Stimulated activated CD4-positive, alpha-beta T cell treated with anti-CD3 and anti-CD28 coated beads, Interleukin-2, amount 100 ng/mL, for 48 hours (primary cell): ENCODE data around the gene TENM4.

ENCODE experiments used
- DNase-seq, 2 donors: peaks; one replicate each; pipeline ENCODE4 v3.0.0-alpha.2; 2020

TENM4 gene

DNA sequence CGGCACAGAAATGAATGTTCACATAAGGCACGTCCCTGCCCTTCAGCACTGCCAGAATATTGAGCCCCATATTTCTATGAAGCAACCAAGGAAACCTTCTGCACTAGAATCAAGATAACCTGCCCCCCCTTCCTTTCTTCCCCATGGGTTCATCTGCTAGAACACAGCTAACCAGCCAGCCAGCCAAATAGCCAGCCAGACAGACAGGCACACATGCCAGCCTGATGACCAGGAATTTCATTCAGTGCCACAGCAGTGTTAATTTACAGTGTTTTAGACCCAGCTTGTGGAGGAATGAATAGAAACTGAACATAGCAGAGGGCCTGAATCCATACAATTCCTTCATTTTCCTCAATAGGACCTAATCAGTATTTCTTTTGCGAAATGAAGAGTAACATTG lies 57.0 kb downstream of the TENM4 start:
- no peak for DNase-seq

GRCh38 chr11:79382301-79383050 lies 58.4 kb downstream of the TENM4 start:
- no peak for DNase-seq

GRCh38 chr11:79381036-79381435 lies 59.8 kb downstream of the TENM4 start:
- DNase-seq = no peak

- DNase-seq = no peak
Measured at GRCh38 chr11:79377406-79377805, 63.4 kb downstream of the TENM4 start.

GRCh38 chr11:79375818-79376550 lies 64.8 kb downstream of the TENM4 start:
- no peak for DNase-seq

- no peak for DNase-seq
Measured at GRCh38 chr11:79374727-79375126, 66.1 kb downstream of the TENM4 start.

GRCh38 chr11:79371724-79372123 lies 69.1 kb downstream of the TENM4 start:
- DNase-seq = no peak

GRCh38 chr11:79371152-79371551 lies 69.7 kb downstream of the TENM4 start:
- DNase-seq = no peak

DNA sequence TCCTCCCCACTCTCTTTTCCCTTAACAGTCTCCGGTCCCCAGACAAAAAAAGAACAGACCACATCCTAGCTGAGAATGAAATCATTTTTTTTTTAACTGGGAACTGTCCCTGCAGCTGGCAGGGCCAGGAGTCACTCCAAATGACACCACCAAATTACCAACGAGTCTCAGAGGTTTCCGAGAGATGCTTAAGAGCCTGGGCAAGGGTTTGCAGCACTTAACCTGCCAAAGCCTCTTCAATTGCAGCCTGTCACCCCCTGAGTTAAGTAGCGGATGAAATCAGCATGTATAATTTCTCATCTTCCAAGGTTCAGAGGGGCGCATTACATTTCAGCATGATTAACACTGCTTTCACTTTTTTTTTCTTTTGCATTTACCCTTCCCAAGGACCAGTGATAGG lies 71.8 kb downstream of the TENM4 start:
- DNase-seq = no peak

- DNase-seq = no peak
Measured at GRCh38 chr11:79367844-79368243, 73.0 kb downstream of the TENM4 start.

- DNase-seq = no peak
Measured at GRCh38 chr11:79366218-79366617, 74.6 kb downstream of the TENM4 start.

GRCh38 chr11:79363861-79364378 lies 76.9 kb downstream of the TENM4 start:
- no peak for DNase-seq

GRCh38 chr11:79363256-79363655 lies 77.6 kb downstream of the TENM4 start:
- no peak for DNase-seq

DNA sequence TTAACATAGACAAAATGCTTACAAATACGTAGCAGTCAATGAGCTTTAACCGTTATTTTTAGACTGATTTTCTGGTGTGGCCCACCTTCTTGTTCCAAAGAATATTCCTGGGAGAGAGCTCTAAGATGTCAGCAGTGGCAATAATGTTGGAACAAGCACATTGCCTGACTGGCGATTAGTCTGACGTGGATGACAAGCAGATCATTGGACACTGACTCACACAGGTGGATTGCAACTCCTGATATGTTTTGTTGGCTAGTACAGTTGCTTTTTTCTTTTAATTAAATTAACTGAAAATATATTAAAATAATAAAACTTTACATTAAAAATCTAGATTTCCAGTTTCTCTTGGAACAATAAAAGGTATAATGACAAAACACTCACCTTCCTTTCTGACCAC lies 78.0 kb downstream of the TENM4 start:
- no peak for DNase-seq

DNA sequence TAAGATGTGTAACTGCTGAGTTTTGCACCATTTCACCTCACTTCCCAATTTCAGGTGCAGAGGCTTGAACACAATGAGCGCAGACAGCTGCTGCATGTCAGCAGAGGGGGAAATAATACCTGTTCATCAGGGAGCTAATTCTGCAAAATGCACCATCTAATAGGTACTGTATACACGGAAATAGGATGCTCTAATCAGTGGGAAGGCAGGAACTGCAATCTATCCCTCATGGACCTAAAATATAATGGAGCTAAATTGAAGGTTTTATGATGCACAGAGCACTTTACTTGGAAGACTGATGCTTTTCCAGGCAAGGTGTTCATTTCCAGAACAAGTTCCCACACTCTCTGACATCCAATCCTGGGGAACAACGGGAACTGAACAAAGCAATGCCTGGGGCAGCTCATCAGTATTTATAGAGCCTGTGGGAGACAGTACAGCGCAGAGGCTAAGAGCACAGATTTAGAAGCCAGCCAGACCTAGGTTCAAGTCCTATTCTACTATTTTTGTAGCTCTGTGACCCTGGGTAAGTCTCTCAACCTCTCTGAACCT lies 78.5 kb downstream of the TENM4 start:
- DNase-seq = no peak

- DNase-seq = no peak
Measured at GRCh38 chr11:79358258-79358657, 82.6 kb downstream of the TENM4 start.

DNA sequence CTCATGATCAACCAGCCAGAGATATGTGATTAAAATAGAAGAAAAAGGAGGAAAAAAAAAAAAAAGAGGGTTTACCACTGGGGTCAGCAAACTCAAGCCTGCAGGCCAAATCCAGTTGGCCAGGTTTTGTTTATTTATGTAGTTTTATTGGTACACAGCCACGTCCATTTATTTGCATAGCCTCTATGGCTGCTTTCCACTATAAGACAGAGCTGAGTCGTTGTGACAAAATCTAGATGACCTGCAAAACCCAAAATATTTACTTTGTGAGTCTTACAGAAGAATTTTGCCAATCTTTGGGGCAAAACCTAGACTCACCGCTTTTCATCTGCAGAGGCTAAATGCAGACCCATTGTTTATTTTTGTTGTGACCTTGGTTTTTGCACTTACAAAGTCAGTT lies 87.1 kb downstream of the TENM4 start:
- DNase-seq = no peak

GRCh38 chr11:79352349-79352703 lies 88.5 kb downstream of the TENM4 start:
- no peak for DNase-seq

DNA sequence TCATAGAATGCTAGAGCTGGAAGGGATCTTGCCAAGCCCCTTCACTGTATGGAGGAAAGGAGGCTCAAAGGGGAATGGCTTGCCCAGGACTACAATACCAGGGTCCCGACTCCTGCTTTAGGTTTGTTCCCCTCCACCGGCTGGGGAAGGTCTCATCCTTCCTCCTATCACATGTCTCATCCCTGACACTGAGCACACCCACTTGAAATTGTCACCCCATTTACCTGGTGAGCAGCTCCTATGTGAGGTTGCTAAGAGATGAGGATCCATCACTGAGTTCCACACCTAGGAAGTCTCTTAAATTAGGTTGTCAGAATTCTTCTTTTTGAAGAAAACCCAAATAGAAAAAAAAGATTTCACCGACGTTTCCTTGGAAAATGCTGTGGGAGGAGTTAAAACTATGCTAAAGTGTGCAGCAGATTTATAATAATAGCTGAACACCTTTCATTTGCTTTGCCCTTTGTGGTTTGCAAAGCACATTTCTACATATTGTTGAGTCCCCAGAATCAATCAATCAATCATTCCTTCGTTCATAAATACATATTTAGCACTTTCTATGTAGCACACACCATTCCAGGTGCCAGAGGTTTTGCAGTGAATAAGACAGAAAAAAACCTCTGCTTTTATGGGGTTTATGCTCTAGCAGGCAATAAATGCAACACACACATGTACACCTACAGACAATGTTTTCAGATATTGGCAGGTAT lies 91.7 kb downstream of the TENM4 start:
- no peak for DNase-seq

GRCh38 chr11:79346021-79346420 lies 94.8 kb downstream of the TENM4 start:
- no peak for DNase-seq

DNA sequence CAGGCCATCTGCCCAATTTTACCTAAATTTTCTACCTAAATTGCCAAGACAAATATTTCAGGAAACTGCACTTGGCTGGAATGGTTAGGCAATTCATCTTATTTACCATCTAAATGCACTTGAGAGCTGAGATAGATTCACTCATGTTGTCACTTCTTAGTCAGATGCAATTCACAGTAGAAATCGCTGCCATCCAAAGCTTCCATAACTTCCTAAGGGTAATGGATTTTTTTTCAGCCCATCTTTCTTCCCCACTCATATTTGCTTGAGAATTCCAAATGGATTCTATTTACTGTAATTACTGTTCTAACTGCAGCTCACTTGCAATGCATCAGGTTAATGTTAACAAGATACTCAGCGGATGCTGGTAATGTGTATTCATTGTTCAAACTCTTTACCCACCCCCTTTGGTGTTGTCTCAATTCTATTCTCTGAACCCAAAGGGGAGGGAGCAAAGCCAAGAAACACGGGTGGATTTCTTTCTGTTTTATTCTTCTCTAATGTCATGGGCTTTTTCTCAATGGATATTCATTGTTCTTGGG lies 96.0 kb downstream of the TENM4 start:
- DNase-seq = no peak

DNA sequence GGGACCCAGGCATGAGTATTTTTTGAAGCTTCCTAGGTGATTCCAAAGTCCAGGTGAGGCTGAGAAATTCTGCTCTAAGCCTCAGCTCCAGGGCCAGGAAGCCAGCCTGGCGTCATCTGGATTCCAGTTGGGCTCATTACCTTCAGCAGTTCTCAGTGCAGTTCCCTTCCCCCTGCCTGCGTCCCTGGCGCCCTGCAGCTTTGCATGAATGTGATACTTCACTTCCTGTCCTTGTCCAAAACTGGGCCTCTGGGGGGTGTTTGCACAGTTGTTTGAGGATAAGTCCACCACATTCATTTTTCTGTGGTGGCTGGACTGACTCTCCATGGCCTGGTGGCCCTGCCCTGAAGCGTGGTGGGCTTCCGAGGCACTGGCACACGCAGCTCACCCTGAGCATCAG lies 98.1 kb downstream of the TENM4 start:
- DNase-seq = no peak

DNA sequence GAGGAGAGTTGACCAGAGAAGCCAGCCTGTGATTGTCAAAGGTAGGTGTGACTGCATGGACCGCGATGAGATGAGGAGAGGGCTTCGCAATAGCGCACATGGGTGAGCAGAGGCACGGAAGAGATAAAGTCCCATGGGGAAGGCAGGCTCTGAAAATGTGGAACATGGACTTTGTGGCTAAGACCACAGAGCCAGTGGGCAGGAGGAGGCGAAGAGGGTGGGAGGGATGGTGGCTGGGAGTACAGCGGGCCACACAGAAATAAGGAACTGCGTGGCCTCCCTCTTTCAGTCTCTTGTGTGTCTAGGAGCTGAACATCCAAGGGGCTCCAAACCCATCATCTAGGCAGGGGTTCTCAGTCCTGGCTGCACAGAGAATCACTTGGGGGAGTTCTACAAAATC lies 98.6 kb downstream of the TENM4 start:
- no peak for DNase-seq
